ENCODE data around the gene NPTN.
A peak's percentile ranks its signal among the peaks of the same experiment; 100 is the strongest.
"Not testable (repeated sequence)": the region's sequence is repeated elsewhere in the genome, so short reads cannot be mapped to it uniquely, and the experiment has no call there.

Gene NPTN

GRCh38 chr15:73674587-73674986, 41.4 kb upstream of the NPTN start:
- Histone ChIP-seq H3K36me3 (ENCODE audit: control insufficient read depth, insufficient read depth, low read length) (no peaks in the 10 kb centered on the region), H3K27ac (ENCODE audit: low read depth, low read length, severe bottlenecking) (no peak overlapping the region), H3K4me3 (ENCODE audit: extremely low read depth, insufficient read depth, low read length, poor library complexity, severe bottlenecking) (no peak overlapping the region), H3K4me1 (ENCODE audit: control insufficient read depth, insufficient read depth, low read length, poor library complexity, severe bottlenecking) (no peaks in the 10 kb centered on the region), H3K9me3 (ENCODE audit: control insufficient read depth, low read length) (no peaks in the 10 kb centered on the region)
- 75 to 100% methylated on average over 1 of the region's 1 CpG for WGBS, 2 experiments (ENCODE audit: insufficient coverage in 2 of 2)

GRCh38 chr15:73660455-73660854, 27.3 kb upstream of the NPTN start:
- peaks cover 3% of the 10 kb centered on the region for H3K9me3 ChIP-seq (ENCODE audit: control insufficient read depth, low read length)
- no peaks in the 10 kb centered on the region for H3K36me3 ChIP-seq (ENCODE audit: control insufficient read depth, insufficient read depth, low read length)
- no peak overlapping the region for H3K27ac ChIP-seq (ENCODE audit: low read depth, low read length, severe bottlenecking)
- no peak overlapping the region for H3K4me3 ChIP-seq (ENCODE audit: extremely low read depth, insufficient read depth, low read length, poor library complexity, severe bottlenecking)
- H3K4me1 ChIP-seq (ENCODE audit: control insufficient read depth, insufficient read depth, low read length, poor library complexity, severe bottlenecking): no peaks in the 10 kb centered on the region

- no peak overlapping the region for H3K27ac ChIP-seq (ENCODE audit: low read depth, low read length, severe bottlenecking)
- 83% methylated on average over 1 of the region's 1 CpG; no CpG with 5 or more reads in 1 of the 2 experiments for WGBS, 2 experiments (ENCODE audit: insufficient coverage in 2 of 2)
These were observed 25.5 kb upstream of the NPTN start for GRCh38 chr15:73658645-73659044.

GRCh38 chr15:73655724-73656123, 22.5 kb upstream of the NPTN start:
- WGBS, 2 experiments (ENCODE audit: insufficient coverage in 2 of 2): no CpG with 5 or more reads among the region's 2 CpGs

More at GRCh38 chr15:73658645-73659044, 25.5 kb upstream of the NPTN start:
- H3K9me3 ChIP-seq (ENCODE audit: control insufficient read depth, low read length): peaks cover 3% of the 10 kb centered on the region
- no peaks in the 10 kb centered on the region for H3K4me1 ChIP-seq (ENCODE audit: control insufficient read depth, insufficient read depth, low read length, poor library complexity, severe bottlenecking)
- H3K36me3 ChIP-seq (ENCODE audit: control insufficient read depth, insufficient read depth, low read length): no peaks in the 10 kb centered on the region
- no peak overlapping the region for H3K4me3 ChIP-seq (ENCODE audit: extremely low read depth, insufficient read depth, low read length, poor library complexity, severe bottlenecking)

GRCh38 chr15:73654659-73655058, 21.5 kb upstream of the NPTN start:
- Histone ChIP-seq H3K4me3 (ENCODE audit: extremely low read depth, insufficient read depth, low read length, poor library complexity, severe bottlenecking) (no peak overlapping the region), H3K9me3 (ENCODE audit: control insufficient read depth, low read length) (no peaks in the 10 kb centered on the region), H3K27ac (ENCODE audit: low read depth, low read length, severe bottlenecking) (no peak overlapping the region), H3K4me1 (ENCODE audit: control insufficient read depth, insufficient read depth, low read length, poor library complexity, severe bottlenecking) (no peaks in the 10 kb centered on the region), H3K36me3 (ENCODE audit: control insufficient read depth, insufficient read depth, low read length) (no peaks in the 10 kb centered on the region)
- 80 to 89% methylated on average over 1 of the region's 3 CpGs for WGBS, 2 experiments (ENCODE audit: insufficient coverage in 2 of 2)

More at GRCh38 chr15:73655724-73656123, 22.5 kb upstream of the NPTN start:
- Histone ChIP-seq H3K9me3 (ENCODE audit: control insufficient read depth, low read length) (no peaks in the 10 kb centered on the region), H3K36me3 (ENCODE audit: control insufficient read depth, insufficient read depth, low read length) (no peaks in the 10 kb centered on the region), H3K4me1 (ENCODE audit: control insufficient read depth, insufficient read depth, low read length, poor library complexity, severe bottlenecking) (no peaks in the 10 kb centered on the region), H3K27ac (ENCODE audit: low read depth, low read length, severe bottlenecking) (no peak overlapping the region), H3K4me3 (ENCODE audit: extremely low read depth, insufficient read depth, low read length, poor library complexity, severe bottlenecking) (no peak overlapping the region)

GRCh38 chr15:73650416-73651126, 17.4 kb upstream of the NPTN start:
- 94 to 100% methylated on average over 1 to 3 of the region's 3 CpGs for WGBS, 2 experiments (ENCODE audit: insufficient coverage in 2 of 2)
- H3K27ac ChIP-seq (ENCODE audit: low read depth, low read length, severe bottlenecking): no peak overlapping the region
- no peak overlapping the region for H3K4me3 ChIP-seq (ENCODE audit: extremely low read depth, insufficient read depth, low read length, poor library complexity, severe bottlenecking)
- no peaks in the 10 kb centered on the region for H3K9me3 ChIP-seq (ENCODE audit: control insufficient read depth, low read length)
- H3K36me3 ChIP-seq (ENCODE audit: control insufficient read depth, insufficient read depth, low read length): no peaks in the 10 kb centered on the region
- peaks cover 4% of the 10 kb centered on the region for H3K4me1 ChIP-seq (ENCODE audit: control insufficient read depth, insufficient read depth, low read length, poor library complexity, severe bottlenecking)

GRCh38 chr15:73648014-73648295, 14.8 kb upstream of the NPTN start:
- peaks cover 4% of the 10 kb centered on the region for H3K4me1 ChIP-seq (ENCODE audit: control insufficient read depth, insufficient read depth, low read length, poor library complexity, severe bottlenecking)
- WGBS, 2 experiments (ENCODE audit: insufficient coverage in 2 of 2): 75 to 100% methylated on average over 1 of the region's 2 CpGs

GRCh38 chr15:73647259-73648013, 14.2 kb upstream of the NPTN start:
- no peaks in the 10 kb centered on the region for H3K36me3 ChIP-seq (ENCODE audit: control insufficient read depth, insufficient read depth, low read length)
- H3K4me1 ChIP-seq (ENCODE audit: control insufficient read depth, insufficient read depth, low read length, poor library complexity, severe bottlenecking): peaks cover 4% of the 10 kb centered on the region
- no peak overlapping the region for H3K4me3 ChIP-seq (ENCODE audit: extremely low read depth, insufficient read depth, low read length, poor library complexity, severe bottlenecking)
- H3K9me3 ChIP-seq (ENCODE audit: control insufficient read depth, low read length): no peaks in the 10 kb centered on the region
- no peak overlapping the region for H3K27ac ChIP-seq (ENCODE audit: low read depth, low read length, severe bottlenecking)
- 79 to 88% methylated on average over 3 to 5 of the region's 6 CpGs for WGBS, 2 experiments (ENCODE audit: insufficient coverage in 2 of 2)

More at GRCh38 chr15:73648014-73648295, 14.8 kb upstream of the NPTN start:
- Histone ChIP-seq H3K4me3 (ENCODE audit: extremely low read depth, insufficient read depth, low read length, poor library complexity, severe bottlenecking) (no peak overlapping the region), H3K27ac (ENCODE audit: low read depth, low read length, severe bottlenecking) (no peak overlapping the region), H3K36me3 (ENCODE audit: control insufficient read depth, insufficient read depth, low read length) (no peaks in the 10 kb centered on the region), H3K9me3 (ENCODE audit: control insufficient read depth, low read length) (no peaks in the 10 kb centered on the region)

GRCh38 chr15:73639464-73639863, 6.3 kb upstream of the NPTN start:
- not testable (repeated sequence) for H3K36me3 ChIP-seq (ENCODE audit: control insufficient read depth, insufficient read depth, low read length); H3K4me1 ChIP-seq (ENCODE audit: control insufficient read depth, insufficient read depth, low read length, poor library complexity, severe bottlenecking); H3K4me3 ChIP-seq (ENCODE audit: extremely low read depth, insufficient read depth, low read length, poor library complexity, severe bottlenecking); H3K27ac ChIP-seq (ENCODE audit: low read depth, low read length, severe bottlenecking)
- peaks cover 12% of the 10 kb centered on the region for H3K9me3 ChIP-seq (ENCODE audit: control insufficient read depth, low read length)
- 97 to 100% methylated on average over 4 to 5 of the region's 5 CpGs for WGBS, 2 experiments (ENCODE audit: insufficient coverage in 2 of 2)

GRCh38 chr15:73637527-73637926, 4.3 kb upstream of the NPTN start:
- 20 to 90% methylated on average over 1 to 2 of the region's 2 CpGs for WGBS, 2 experiments (ENCODE audit: insufficient coverage in 2 of 2)
- H3K27ac ChIP-seq (ENCODE audit: low read depth, low read length, severe bottlenecking): no peak overlapping the region
- H3K4me1 ChIP-seq (ENCODE audit: control insufficient read depth, insufficient read depth, low read length, poor library complexity, severe bottlenecking): peaks cover 15% of the 10 kb centered on the region
- peaks cover 12% of the 10 kb centered on the region for H3K9me3 ChIP-seq (ENCODE audit: control insufficient read depth, low read length)
- H3K36me3 ChIP-seq (ENCODE audit: control insufficient read depth, insufficient read depth, low read length): no peaks in the 10 kb centered on the region
- H3K4me3 ChIP-seq (ENCODE audit: extremely low read depth, insufficient read depth, low read length, poor library complexity, severe bottlenecking): no peak overlapping the region

GRCh38 chr15:73633991-73634495, 854 bp upstream of the NPTN start:
- Histone ChIP-seq H3K4me1 (ENCODE audit: control insufficient read depth, insufficient read depth, low read length, poor library complexity, severe bottlenecking) (peaks cover 25% of the 10 kb centered on the region), H3K4me3 (ENCODE audit: extremely low read depth, insufficient read depth, low read length, poor library complexity, severe bottlenecking) (peak overlapping the region; percentile 89), H3K36me3 (ENCODE audit: control insufficient read depth, insufficient read depth, low read length) (no peaks in the 10 kb centered on the region), H3K27ac (ENCODE audit: low read depth, low read length, severe bottlenecking) (peak overlapping the region; percentile 98), H3K9me3 (ENCODE audit: control insufficient read depth, low read length) (no peaks in the 10 kb centered on the region)
- 79 to 91% methylated on average over 6 of the region's 6 CpGs for WGBS, 2 experiments (ENCODE audit: insufficient coverage in 2 of 2)
